Fibroblast of lung (primary cell): ENCODE results near the gene KRTAP5-1.

Experiments
- CTCF ChIP-seq, 2 donors: IDR thresholded peaks in 1 of 2; conservative IDR thresholded peaks in 1 of 2; 1 replicate in 1 of 2; 2 replicates in 1 of 2; pipeline ENCODE4 v1.5.1; 2011 to 2012; ENCODE audit warnings: low read length in 2 of 2, control low read depth in 1 of 2, inconsistent platforms in 1 of 2, low read depth in 1 of 2, mild to moderate bottlenecking in 1 of 2
- EZH2 ChIP-seq: IDR thresholded peaks from 2 replicates; pipeline ENCODE4 v1.5.1; 2012; ENCODE audit warnings: low read length, control low read depth, mild to moderate bottlenecking; ENCODE audit errors: missing control alignments

GRCh38 chr11:1622086-1622485, 37.0 kb upstream of the KRTAP5-1 start, which contains the start of gene KRTAP5-4:
- TF ChIP-seq CTCF (conservative IDR thresholded peaks at IDR 0.05 in 1 of 2, IDR thresholded peaks at IDR 0.05 in 1 of 2; ENCODE audit: low read depth in 1 of 2, low read length in 2 of 2) (no peak), EZH2 (no peak)
